ENCODE results near the gene KRT81. TPM values are rescaled to one million over a fixed set of nuclear protein-coding genes. Genes with fewer than 3 reads are reported as not detected.

Gene KRT81
- polyA plus RNA-seq, 3 donors: not detected

Other genes with a start within 250 kb of the KRT81 start
- gene NR4A1, start 240.1 kb downstream of the KRT81 start, polyA plus RNA-seq (ENCODE audit: insufficient read length in 3 of 3): 10 to 100 TPM; 14.8 to 43.3 (median 36.0) TPM
- 10 to 100 TPM; 21.8 to 32.0 (median 24.7) TPM for gene ATG101, start 221.6 kb downstream of the KRT81 start, polyA plus RNA-seq (ENCODE audit: insufficient read length in 3 of 3)
- under 1 TPM; 0.34 to 0.73 (median 0.69) TPM for gene SMIM41, start 211.8 kb downstream of the KRT81 start, polyA plus RNA-seq (ENCODE audit: insufficient read length in 3 of 3)
- gene KRT80, start 99.5 kb downstream of the KRT81 start, polyA plus RNA-seq (ENCODE audit: insufficient read length in 3 of 3): 1 to 10 TPM in 1 of 3 donors, under 1 TPM in 2; 0.52 to 1.8 (median 0.87) TPM
- 10 to 100 TPM; 37.4 to 64.1 (median 42.0) TPM for gene KRT7, start 58.3 kb downstream of the KRT81 start, polyA plus RNA-seq (ENCODE audit: insufficient read length in 3 of 3)
- gene KRT86, start 16.9 kb downstream of the KRT81 start, polyA plus RNA-seq (ENCODE audit: insufficient read length in 3 of 3): not detected
- gene KRT83, start 29.9 kb upstream of the KRT81 start, polyA plus RNA-seq (ENCODE audit: insufficient read length in 3 of 3): not detected
- not detected for gene KRT85, start 75.9 kb upstream of the KRT81 start, polyA plus RNA-seq (ENCODE audit: insufficient read length in 3 of 3)
- not detected for gene KRT84, start 94.1 kb upstream of the KRT81 start, polyA plus RNA-seq (ENCODE audit: insufficient read length in 3 of 3)
- not detected for gene KRT82, start 114.8 kb upstream of the KRT81 start, polyA plus RNA-seq (ENCODE audit: insufficient read length in 3 of 3)
- gene KRT75, start 142.8 kb upstream of the KRT81 start, polyA plus RNA-seq (ENCODE audit: insufficient read length in 3 of 3): not detected
- gene KRT6B, start 160.6 kb upstream of the KRT81 start, polyA plus RNA-seq (ENCODE audit: insufficient read length in 3 of 3): not detected
- gene KRT6C, start 182.3 kb upstream of the KRT81 start, polyA plus RNA-seq (ENCODE audit: insufficient read length in 3 of 3): not detected
- not detected for gene KRT6A, start 201.7 kb upstream of the KRT81 start, polyA plus RNA-seq (ENCODE audit: insufficient read length in 3 of 3)
- gene KRT5, start 228.9 kb upstream of the KRT81 start, polyA plus RNA-seq (ENCODE audit: insufficient read length in 3 of 3): under 1 TPM; 0.24 to 0.33 (median 0.27) TPM